Ecto neural progenitor cell (in vitro differentiated cells): ENCODE measurements around the gene PTGER2.
A peak's percentile ranks its signal among the peaks of the same experiment; 100 is the strongest.

ENCODE experiments used
- DNase-seq: peaks from one replicate; pipeline ENCODE4 v3.0.0-alpha.2; 2018; ENCODE audit warnings: low spot score

PTGER2 gene

GRCh38 chr14:52313903-52314594 lies at the start of gene PTGER2:
Gene PTGER2, plus strand, starts transcription at chr14:52314312. Its CDS starts 237 bp downstream, at chr14:52314549.
- DNase-seq, result peak; percentile 77

GRCh38 chr14:52265253-52265652 lies 48.9 kb upstream of the PTGER2 start:
- no peak for DNase-seq

- no peak for DNase-seq
These were observed 47.9 kb upstream of the PTGER2 start for GRCh38 chr14:52266179-52266578.

- no peak for DNase-seq
These were observed 47.3 kb upstream of the PTGER2 start for GRCh38 chr14:52266782-52267181.

GRCh38 chr14:52267501-52268278 lies 46.4 kb upstream of the PTGER2 start, which contains the start of gene PTGDR:
Gene PTGDR, plus strand, starts transcription at chr14:52267698. Its CDS starts 117 bp downstream, at chr14:52267815.
- DNase-seq, result peak; percentile 69

- peak; percentile 62 for DNase-seq
These were observed 45.6 kb upstream of the PTGER2 start for GRCh38 chr14:52268279-52269061.

- DNase-seq, result no peak
These were observed 45.0 kb upstream of the PTGER2 start for GRCh38 chr14:52269100-52269499.

- no peak for DNase-seq
These were observed 44.1 kb upstream of the PTGER2 start for GRCh38 chr14:52269982-52270381.

- DNase-seq, result no peak
These were observed 42.6 kb upstream of the PTGER2 start for GRCh38 chr14:52271538-52271937.

GRCh38 chr14:52272375-52272774 lies 41.7 kb upstream of the PTGER2 start:
- no peak for DNase-seq

- DNase-seq, result no peak
These were observed 38.7 kb upstream of the PTGER2 start for GRCh38 chr14:52275372-52275771.

- no peak for DNase-seq
These were observed 36.6 kb upstream of the PTGER2 start for GRCh38 chr14:52277552-52277951.

GRCh38 chr14:52279408-52279807 lies 34.7 kb upstream of the PTGER2 start:
- no peak for DNase-seq

GRCh38 chr14:52283099-52283498 lies 31.0 kb upstream of the PTGER2 start:
- DNase-seq, result no peak

GRCh38 chr14:52286661-52287649 lies 27.2 kb upstream of the PTGER2 start:
- DNase-seq, result no peak

GRCh38 chr14:52296378-52296777 lies 17.7 kb upstream of the PTGER2 start:
- no peak for DNase-seq

GRCh38 chr14:52298795-52299194 lies 15.3 kb upstream of the PTGER2 start:
- DNase-seq, result no peak

- DNase-seq, result no peak
These were observed 14.3 kb upstream of the PTGER2 start for GRCh38 chr14:52299692-52300278.

GRCh38 chr14:52303236-52303635 lies 10.9 kb upstream of the PTGER2 start:
- DNase-seq, result no peak

GRCh38 chr14:52304248-52304904 lies 9.7 kb upstream of the PTGER2 start:
- DNase-seq, result no peak
